Amniotic stem cell (primary cell): ENCODE results near the gene ARHGEF26.

Source experiments
- DNase-seq: peaks from one replicate; lab custom pipeline; 2025; lab: John Stamatoyannopoulos, UW

The ARHGEF26 gene

GRCh38 chr3:154252759-154253638 is 131.8 kb downstream of the ARHGEF26 start:
- DNase-seq: peak; percentile 65

- no peak for DNase-seq
Observed at GRCh38 chr3:154254527-154254926, 133.3 kb downstream of the ARHGEF26 start.

- DNase-seq: no peak
Observed at GRCh38 chr3:154273381-154273780, 152.2 kb downstream of the ARHGEF26 start.

GRCh38 chr3:154274348-154274747 is 153.2 kb downstream of the ARHGEF26 start:
- no peak for DNase-seq

- DNase-seq: no peak
Observed at GRCh38 chr3:154275292-154275691, 154.1 kb downstream of the ARHGEF26 start.

GRCh38 chr3:154275965-154276364 is 154.8 kb downstream of the ARHGEF26 start:
- DNase-seq: no peak

GRCh38 chr3:154280161-154280560 is 159.0 kb downstream of the ARHGEF26 start:
- no peak for DNase-seq

- no peak for DNase-seq
Observed at GRCh38 chr3:154285221-154285620, 164.0 kb downstream of the ARHGEF26 start.

GRCh38 chr3:154290187-154290586 is 169.0 kb downstream of the ARHGEF26 start:
- no peak for DNase-seq

- DNase-seq: no peak
Observed at GRCh38 chr3:154294016-154294415, 172.8 kb downstream of the ARHGEF26 start.

- no peak for DNase-seq
Observed at GRCh38 chr3:154301561-154301960, 180.4 kb downstream of the ARHGEF26 start.

GRCh38 chr3:154304116-154304786 is 183.1 kb downstream of the ARHGEF26 start:
- no peak for DNase-seq

- no peak for DNase-seq
Observed at GRCh38 chr3:154304936-154305335, 183.7 kb downstream of the ARHGEF26 start.

- DNase-seq: no peak
Observed at GRCh38 chr3:154307363-154307762, 186.2 kb downstream of the ARHGEF26 start.
